Activated CD4-positive, alpha-beta T cell treated with anti-CD3 and anti-CD28 coated beads for 48 hours (primary cell): ENCODE results near the gene CRPPA.
"Not testable (repeated sequence)": the region's sequence is repeated elsewhere in the genome, so short reads cannot be mapped to it uniquely, and the experiment has no call there.

ENCODE experiments used
- DNase-seq: peaks from one replicate; pipeline ENCODE4 v3.0.0-alpha.2; 2020

Gene CRPPA

DNA sequence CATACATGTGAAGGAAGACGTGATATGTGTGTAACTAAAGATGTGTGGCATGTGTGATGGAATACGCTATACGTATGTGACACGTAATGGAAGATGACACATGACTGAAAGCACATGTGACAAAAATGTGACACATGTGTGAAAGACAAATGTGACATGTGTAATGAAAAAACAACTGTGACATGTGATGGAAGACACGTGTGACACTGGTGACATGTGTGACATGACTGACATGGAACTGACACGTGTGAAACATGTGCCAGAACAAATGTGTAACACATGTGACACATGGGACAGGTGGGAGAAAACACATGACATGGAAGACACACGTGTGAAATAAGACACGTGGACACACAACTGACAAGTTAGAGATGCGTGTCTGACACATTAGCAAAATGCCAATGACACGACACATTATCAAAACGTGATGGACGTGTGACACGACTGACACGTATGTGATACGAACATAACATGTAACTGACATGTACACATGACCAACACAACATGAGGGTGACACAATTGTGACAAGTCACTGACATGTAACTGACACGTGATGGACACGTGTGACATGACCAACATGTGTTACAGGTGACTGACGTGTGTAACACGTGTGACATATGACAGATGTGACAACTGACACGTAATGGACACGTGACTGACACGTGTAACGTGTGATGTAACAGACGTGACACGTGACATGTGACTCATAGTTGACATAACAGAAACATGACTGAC is 24.4 kb downstream of the CRPPA start:
- no peak for DNase-seq

DNA sequence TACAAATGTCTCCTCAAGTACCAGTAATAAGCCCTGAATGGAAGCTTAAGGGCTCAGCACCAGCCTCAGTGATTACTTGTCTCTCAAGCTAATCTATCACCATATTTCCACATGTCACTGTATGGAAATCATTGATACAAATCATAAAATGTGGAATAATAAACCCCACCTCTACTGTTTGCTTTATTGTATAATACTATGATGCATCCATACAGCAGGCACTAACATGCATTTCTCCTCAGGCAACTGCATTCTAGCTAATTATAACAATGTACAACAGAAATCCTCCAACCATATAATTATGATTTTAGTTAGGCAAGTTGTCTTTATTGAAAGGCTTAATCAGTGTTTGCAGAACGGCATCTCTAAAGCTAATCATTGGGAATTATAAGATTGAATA is 26.2 kb downstream of the CRPPA start:
- DNase-seq = no peak

DNA sequence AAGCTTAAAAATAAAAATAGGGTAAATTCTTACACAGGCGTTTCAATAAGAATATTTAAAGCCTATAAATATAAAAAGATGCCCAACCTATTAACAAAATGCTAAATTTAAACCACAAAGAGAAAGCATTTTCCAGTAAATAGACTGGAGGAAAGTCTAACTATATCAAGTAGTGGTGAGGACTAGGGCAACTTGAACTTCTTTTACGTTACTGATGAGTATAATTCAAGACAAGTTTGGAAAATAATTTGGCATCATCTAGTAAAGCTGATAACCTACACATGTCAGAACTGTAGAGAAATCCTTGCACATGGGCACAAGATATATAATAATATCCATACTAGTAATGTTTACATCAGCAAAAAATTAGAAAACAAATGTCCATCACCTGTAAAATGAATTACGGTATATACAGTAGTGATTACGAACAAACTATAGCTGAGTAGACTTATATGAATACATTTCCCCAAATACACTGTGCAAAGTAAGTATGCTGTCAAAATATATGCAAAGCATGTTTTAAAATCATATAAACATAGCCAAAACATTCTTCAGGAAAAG is 27.4 kb downstream of the CRPPA start:
- DNase-seq = no peak

DNA sequence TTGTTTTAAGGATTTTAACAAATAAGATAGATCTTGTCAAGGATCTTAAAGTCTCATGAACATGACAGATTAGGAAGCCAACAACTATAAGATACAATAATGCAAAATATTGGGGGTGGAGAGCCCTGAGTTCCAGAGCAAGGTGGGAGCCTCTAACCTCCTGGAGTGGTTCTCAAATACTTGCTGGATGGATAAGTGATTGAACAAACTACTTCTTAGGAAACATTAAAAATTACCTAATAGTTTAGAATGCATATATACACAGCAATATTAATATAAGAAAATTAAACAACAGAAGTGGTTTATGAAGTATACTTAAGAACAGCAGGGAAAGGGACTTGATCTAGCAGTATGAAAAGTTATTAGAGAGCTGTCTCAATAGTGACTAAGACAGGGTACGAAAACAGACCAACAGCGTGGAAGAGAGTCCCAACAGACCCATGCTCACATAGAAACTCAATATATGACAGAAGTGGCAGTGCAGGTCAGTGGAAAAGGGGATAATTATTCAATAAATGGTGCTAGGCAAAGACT is 28.3 kb downstream of the CRPPA start:
- DNase-seq = no peak

DNA sequence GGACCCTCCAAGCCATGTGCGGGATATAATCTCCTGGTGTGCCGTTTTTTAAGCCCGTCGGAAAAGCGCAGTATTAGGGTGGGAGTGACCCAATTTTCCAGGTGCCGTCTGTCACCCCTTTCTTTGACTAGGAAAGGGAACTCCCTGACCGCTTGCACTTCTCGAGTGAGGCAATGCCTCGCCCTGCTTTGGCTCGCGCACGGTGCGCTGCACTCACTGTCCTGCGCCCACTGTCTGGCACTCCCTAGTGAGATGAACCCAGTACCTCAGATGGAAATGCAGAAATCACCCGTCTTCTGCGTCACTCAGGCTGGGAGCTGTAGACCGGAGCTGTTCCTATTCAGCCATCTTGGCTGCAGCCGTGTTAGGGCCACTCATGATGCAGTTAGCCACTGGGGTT is 37.6 kb downstream of the CRPPA start:
- not testable (repeated sequence) for DNase-seq

DNA sequence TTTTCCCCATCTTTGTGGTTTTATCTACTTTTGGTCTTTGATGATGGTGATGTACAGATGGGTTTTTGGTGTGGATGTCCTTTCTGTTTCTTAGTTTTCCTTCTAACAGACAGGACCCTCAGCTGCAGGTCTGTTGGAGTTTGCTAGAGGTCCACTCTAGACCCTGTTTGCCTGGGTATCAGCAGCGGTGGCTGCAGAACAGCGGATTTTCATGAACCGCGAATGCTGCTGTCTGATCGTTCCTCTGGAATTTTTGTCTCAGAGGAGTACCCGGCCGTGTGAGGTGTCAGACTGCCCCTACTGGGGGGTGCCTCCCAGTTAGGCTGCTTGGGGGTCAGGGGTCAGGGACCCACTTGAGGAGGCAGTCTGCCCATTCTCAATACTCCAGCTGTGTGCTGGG is 38.2 kb downstream of the CRPPA start:
- DNase-seq = not testable (repeated sequence)
